ENCODE measurements around the gene SPINT1.

Gene SPINT1

GRCh38 chr15:40807028-40807887, 36.6 kb upstream of the SPINT1 start, which contains the start of the genes DNAJC17 and ZFYVE19:
TSS of gene DNAJC17 (minus strand) at chr15:40807473. CDS start at chr15:40807446, 27 bp downstream.
TSS of gene ZFYVE19 (plus strand) at chr15:40807089. CDS start at chr15:40807590, 501 bp downstream.
- peak within 1 kb of the TSS; percentile 87 for H3K27ac ChIP-seq
- no peak for TF ChIP-seq CTCF (conservative IDR thresholded peaks at IDR 0.05)

GRCh38 chr15:40807888-40808461, 35.9 kb upstream of the SPINT1 start:
- H3K27ac ChIP-seq, result peak overlapping the region; percentile 87; the same call in 1 of the 2 replicates
- no peak for TF ChIP-seq CTCF (conservative IDR thresholded peaks at IDR 0.05)

- H3K27ac ChIP-seq, result no peak overlapping the region
- TF ChIP-seq CTCF (conservative IDR thresholded peaks at IDR 0.05), result no peak
These were observed 34.9 kb upstream of the SPINT1 start for GRCh38 chr15:40808861-40809450.

- TF ChIP-seq CTCF (conservative IDR thresholded peaks at IDR 0.05), result no peak
- H3K27ac ChIP-seq, result no peak overlapping the region
These were observed 31.0 kb upstream of the SPINT1 start for GRCh38 chr15:40812721-40813425.

- no peak for TF ChIP-seq CTCF (conservative IDR thresholded peaks at IDR 0.05)
- peak overlapping the region; percentile 61 for H3K27ac ChIP-seq
These were observed 28.7 kb upstream of the SPINT1 start for GRCh38 chr15:40815042-40815698.

- H3K27ac ChIP-seq, result no peak overlapping the region
- TF ChIP-seq CTCF (conservative IDR thresholded peaks at IDR 0.05), result no peak
These were observed 24.8 kb upstream of the SPINT1 start for GRCh38 chr15:40819048-40819447.

Data from VCaP (cell line).